Transverse colon (tissue), 4 donors: ENCODE data around the gene FAM83E. TPM values are rescaled to one million over a fixed set of nuclear protein-coding genes. Genes with fewer than 3 reads are reported as not detected.

ENCODE experiments used
- DNase-seq: peaks from one replicate; pipeline ENCODE4 v3.0.0-alpha.2; 2019
- H3K27ac ChIP-seq, 4 donors: fragments of 200-600 bp; sonication (generic); 2 replicates each; pipeline ENCODE4 v1.5.1; 2016 to 2018; ENCODE audit warnings: inconsistent platforms in 4 of 4
- H3K27me3 ChIP-seq: fragments of 200-600 bp; sonication (generic); 2 replicates; pipeline ENCODE4 v1.5.1; 2017; ENCODE audit warnings: inconsistent platforms
- H3K36me3 ChIP-seq, 4 donors: fragments of 200-600 bp; sonication (generic); 2 replicates each; pipeline ENCODE4 v1.5.1; 2017 to 2019; ENCODE audit warnings: inconsistent platforms in 4 of 4
- H3K4me1 ChIP-seq, 4 donors: fragments of 200-600 bp; sonication (generic); 2 replicates each; pipeline ENCODE4 v1.5.1; 2017 to 2020; ENCODE audit warnings: inconsistent platforms in 4 of 4
- H3K4me3 ChIP-seq, 4 donors: fragments of 200-600 bp; sonication (generic); 1 replicate in 1 of 4; 2 replicates in 3 of 4; pipeline versions ENCODE4 v1.5.1 to v1.6.1; 2017 to 2019; ENCODE audit warnings: inconsistent platforms in 4 of 4
- H3K9me3 ChIP-seq, 2 donors: fragments of 200-600 bp; sonication (generic); 2 replicates each; pipeline ENCODE4 v1.5.1; 2017 to 2019; ENCODE audit warnings: inconsistent platforms in 2 of 2
- CTCF ChIP-seq, 5 experiments: fragments of 200-600 bp in 3 of 5; fragments of 450-650 bp in 2 of 5; sonication (generic) in 3 of 5; IDR thresholded peaks; 1 replicate in 2 of 5; 2 replicates in 3 of 5; pipeline ENCODE4 v1.5.1; 2016 to 2017; ENCODE audit warnings: antibody characterized with exemption in 5 of 5, inconsistent platforms in 3 of 5, mild to moderate bottlenecking in 2 of 5, moderate library complexity in 1 of 5
- EP300 ChIP-seq: sonication (generic); formaldehyde crosslinking; IDR thresholded peaks from one replicate; pipeline ENCODE4 v1.6.1; 2017; ENCODE audit warnings: antibody characterized with exemption, low read depth
- POLR2A ChIP-seq: fragments of 450-650 bp; IDR thresholded peaks from one replicate; pipeline ENCODE4 v1.6.1; 2016; ENCODE audit warnings: antibody characterized with exemption, mild to moderate bottlenecking, moderate library complexity
- POLR2AphosphoS5 ChIP-seq, 3 donors: sonication (generic); formaldehyde crosslinking; IDR thresholded peaks; one replicate each; pipeline ENCODE4 v1.6.1; 2016; ENCODE audit warnings: antibody characterized with exemption in 3 of 3
- WGBS, 2 donors: methylation state at CpG; one replicate each; pipeline ENCODE4 v1.1.5; 2018; ENCODE audit warnings: low coverage in 1 of 2; 5-methylcytosine and 5-hydroxymethylcytosine counted together
- in situ Hi-C, 4 donors: fragments of 200-750 bp; cut with MboI; loops; one replicate each; pipeline versions ENCODE4 v1.15.0 to v1.15.1; 2017; ENCODE audit warnings: low sequenced_read_pairs in 3 of 4, low pct_ligation_motif_present in 1 of 4, low pct_unique_long_range_greater_than_20kb in 1 of 4
- intact Hi-C: fragments of 100-400 bp; cut with DNase I; formaldehyde crosslinking; loops from one replicate; pipeline ENCODE4 v1.15.1; 2023; ENCODE audit warnings: low total_unique reads
- total RNA-seq, 4 donors: library from RNA; depleted of rRNA; stranded (reverse); fragments of >200 nt; gene quantifications; one replicate each; pipeline ENCODE4 v1.1.0, GENCODE V29; 2016

Gene FAM83E
- total RNA-seq, 4 donors from 2014 or later, result 97.0 to 746 (median 203) TPM

GRCh38 chr19:48631225-48631624 is 16.3 kb upstream of the FAM83E start:
- no peak for TF ChIP-seq POLR2AphosphoS5 (IDR thresholded peaks at IDR 0.05)
- TF ChIP-seq CTCF (IDR thresholded peaks at IDR 0.05), result no peak
- TF ChIP-seq EP300, result no peak
- no peak for TF ChIP-seq POLR2A
- in situ Hi-C loops (no loop called here), intact Hi-C loops (no loop called here)
- no peaks in the 10 kb centered on the region for H3K9me3 ChIP-seq
- H3K27ac ChIP-seq, result peak overlapping the region; percentile 90 to 94 (median 92)
- no peaks in the 10 kb centered on the region for H3K36me3 ChIP-seq
- 59% methylated on average over 3 of the region's 3 CpGs; no CpG with 5 or more reads in 1 of the 2 donors for WGBS, 2 donors
- H3K27me3 ChIP-seq, result no peaks in the 10 kb centered on the region
- DNase-seq, result no peak
- peaks cover 41 to 83% (median 71%) of the 10 kb centered on the region in 4 donors for H3K4me1 ChIP-seq
- H3K4me3 ChIP-seq, result peak overlapping the region in 2 of 4 donors; percentile 16 to 17

GRCh38 chr19:48630296-48631063 is 15.6 kb upstream of the FAM83E start:
- DNase-seq, result peak; percentile 82
- no peaks in the 10 kb centered on the region for H3K27me3 ChIP-seq
- H3K4me1 ChIP-seq, result peaks cover 41 to 86% (median 72%) of the 10 kb centered on the region in 4 donors
- in situ Hi-C loops (no loop called here), intact Hi-C loops (no loop called here)
- no peaks in the 10 kb centered on the region for H3K36me3 ChIP-seq
- H3K9me3 ChIP-seq, result no peaks in the 10 kb centered on the region
- peak overlapping the region; percentile 90 to 94 (median 92) for H3K27ac ChIP-seq
- H3K4me3 ChIP-seq, result peak overlapping the region in 2 of 4 donors; percentile 16 to 17
- WGBS, 2 donors, result 35 to 40% methylated on average over 3 to 39 of the region's 47 CpGs
- TF ChIP-seq POLR2AphosphoS5 (IDR thresholded peaks at IDR 0.05), result peak; percentile 32 to 68 (median 60)
- no peak for TF ChIP-seq EP300
- TF ChIP-seq CTCF (IDR thresholded peaks at IDR 0.05), result peak in 2 of 5 experiments; percentile 17 to 27
- TF ChIP-seq POLR2A, result no peak

GRCh38 chr19:48629599-48630295 is 14.9 kb upstream of the FAM83E start:
- H3K27ac ChIP-seq, result peak overlapping the region; percentile 90 to 94 (median 92)
- TF ChIP-seq POLR2A, result peak; percentile 54
- peak in 2 of 3 donors; percentile 61 to 62 for TF ChIP-seq POLR2AphosphoS5 (IDR thresholded peaks at IDR 0.05)
- TF ChIP-seq CTCF (IDR thresholded peaks at IDR 0.05), result peak in 1 of 5 experiments; percentile 17
- no peak for TF ChIP-seq EP300
- peak; percentile 91 for DNase-seq
- in situ Hi-C loops, result no loop called here
- intact Hi-C loops, result no loop called here
- H3K36me3 ChIP-seq, result no peaks in the 10 kb centered on the region
- 40 to 58% methylated on average over 3 to 45 of the region's 48 CpGs for WGBS, 2 donors
- H3K27me3 ChIP-seq, result no peaks in the 10 kb centered on the region
- peaks cover 37 to 87% (median 75%) of the 10 kb centered on the region in 4 donors for H3K4me1 ChIP-seq
- H3K9me3 ChIP-seq, result no peaks in the 10 kb centered on the region
- peak overlapping the region in 2 of 4 donors; percentile 16 to 17 for H3K4me3 ChIP-seq

- WGBS, 2 donors, result 93% methylated on average over 18 of the region's 22 CpGs; no CpG with 5 or more reads in 1 of the 2 donors
- Histone ChIP-seq H3K36me3 (no peaks in the 10 kb centered on the region), H3K27ac (peak overlapping the region; percentile 90 to 94 (median 92)), H3K9me3 (no peaks in the 10 kb centered on the region), H3K27me3 (no peaks in the 10 kb centered on the region), H3K4me3 (no peak overlapping the region), H3K4me1 (peaks cover 35 to 88% (median 75%) of the 10 kb centered on the region in 4 donors)
- in situ Hi-C loops (no loop called here), intact Hi-C loops (no loop called here)
- peak; percentile 19 for DNase-seq
- no peak for TF ChIP-seq CTCF (IDR thresholded peaks at IDR 0.05)
- TF ChIP-seq POLR2AphosphoS5 (IDR thresholded peaks at IDR 0.05), result no peak
- TF ChIP-seq POLR2A, result no peak
- no peak for TF ChIP-seq EP300
These were observed 14.4 kb upstream of the FAM83E start for GRCh38 chr19:48629297-48629598.
